HepG2 (cell line): ENCODE measurements around the gene GALNT10. TPM values are rescaled to one million over a fixed set of nuclear protein-coding genes. Genes with fewer than 3 reads are reported as not detected.

Experiments
- ARHGAP35 ChIP-seq: sonication (generic); formaldehyde crosslinking; IDR thresholded peaks from 2 replicates; pipeline ENCODE4 v1.9.0; 2022; ENCODE audit warnings: mild to moderate bottlenecking, inconsistent platforms, moderate library complexity, missing genetic modification reagents, borderline replicate concordance
- DNMT1 ChIP-seq: sonication (generic); formaldehyde crosslinking; IDR thresholded peaks from 2 replicates; pipeline ENCODE4 v1.5.1; 2020; ENCODE audit warnings: mild to moderate bottlenecking, missing genetic modification reagents
- EP300 ChIP-seq, 3 experiments: sonication (generic) in 1 of 3; formaldehyde crosslinking in 1 of 3; IDR thresholded peaks; 2 replicates each; pipeline versions ENCODE4 v1.5.1 to v1.6.1; 2011 to 2020; ENCODE audit warnings: low read depth in 2 of 3, low read length in 2 of 3, borderline replicate concordance in 1 of 3, improper control_type of control experiment in 1 of 3, mild to moderate bottlenecking in 1 of 3, missing genetic modification reagents in 1 of 3, moderate library complexity in 1 of 3
- FIP1L1 ChIP-seq: fragments of 200-400 bp; formaldehyde crosslinking; IDR thresholded peaks from 2 replicates; pipeline ENCODE4 v1.6.1; 2018; ENCODE audit warnings: low read depth, mild to moderate bottlenecking, low read length, moderate library complexity, borderline replicate concordance; ENCODE audit not compliant: insufficient read depth
- HHEX ChIP-seq: IDR thresholded peaks from 2 replicates; pipeline ENCODE4 v1.6.1; 2016; ENCODE audit warnings: control low read depth
- KDM6A ChIP-seq: IDR thresholded peaks from 2 replicates; pipeline ENCODE4 v1.6.1; 2016; ENCODE audit warnings: low read depth
- MAFF ChIP-seq: IDR thresholded peaks from 2 replicates; pipeline ENCODE4 v1.6.1; 2011; ENCODE audit warnings: low read depth, low read length, improper control_type of control experiment
- MAFG ChIP-seq: sonication (generic); formaldehyde crosslinking; IDR thresholded peaks from 2 replicates; pipeline ENCODE4 v1.5.1; 2020; ENCODE audit warnings: mild to moderate bottlenecking, missing genetic modification reagents
- MIXL1 ChIP-seq: IDR thresholded peaks from 2 replicates; pipeline ENCODE4 v1.6.1; 2016
- RXRB ChIP-seq: IDR thresholded peaks from 2 replicates; pipeline ENCODE4 v1.6.1; 2016; ENCODE audit warnings: borderline replicate concordance, missing genetic modification reagents, missing compliant biosample characterization
- SIX4 ChIP-seq: sonication (generic); formaldehyde crosslinking; IDR thresholded peaks from 2 replicates; pipeline ENCODE4 v1.4.0; 2020; ENCODE audit warnings: missing genetic modification reagents
- SP5 ChIP-seq: IDR thresholded peaks from 2 replicates; pipeline ENCODE4 v1.6.1; 2016; ENCODE audit warnings: low read depth, borderline replicate concordance
- ZKSCAN8 ChIP-seq: IDR thresholded peaks from 2 replicates; pipeline ENCODE4 v1.6.1; 2016; ENCODE audit warnings: borderline replicate concordance, missing genetic modification reagents, missing compliant biosample characterization
- ZNF614 ChIP-seq: IDR thresholded peaks from 2 replicates; pipeline ENCODE4 v1.6.1; 2018; ENCODE audit warnings: missing biosample characterization, missing genetic modification reagents, inconsistent platforms, borderline replicate concordance
- ZNF709 ChIP-seq: sonication (generic); formaldehyde crosslinking; IDR thresholded peaks from 2 replicates; pipeline ENCODE4 v1.5.0; 2020; ENCODE audit warnings: mild to moderate bottlenecking, missing genetic modification reagents
- ZSCAN9 ChIP-seq: IDR thresholded peaks from 2 replicates; pipeline ENCODE4 v1.6.1; 2016; ENCODE audit warnings: borderline replicate concordance
- polyA plus RNA-seq, 8 experiments: library from polyadenylated mRNA; depleted of rRNA in 3 of 8; stranded (reverse) in 7 of 8; unstranded in 1 of 8; fragments of >200 nt; fragmentation: Illumina TruSeq in 4 of 8; extraction: Trizol in 4 of 8; gene quantifications; 2 replicates each; pipeline versions ENCODE4 v1.2.1 to v1.2.3, GENCODE V29; 2011 to 2016; ENCODE audit warnings: low read depth in 4 of 8, missing spikeins in 1 of 8, mixed read lengths in 1 of 8; ENCODE audit not compliant: insufficient read depth in 1 of 8
- total RNA-seq, 5 experiments: library from RNA; depleted of rRNA; stranded (reverse); fragments of >200 nt; fragmentation: Illumina TruSeq; extraction: Trizol; gene quantifications; 2 replicates each; pipeline ENCODE4 v1.2.3, GENCODE V29; 2016; ENCODE audit warnings: low read depth in 1 of 5
- TF ChIP-seq, protein P1 (sequence below), 2 experiments: IDR thresholded peaks; 2 replicates each; pipeline ENCODE4 v1.6.1; 2011 to 2012; ENCODE audit warnings: low read length in 2 of 2, borderline replicate concordance in 1 of 2, low read depth in 1 of 2, mild to moderate bottlenecking in 1 of 2, moderate library complexity in 1 of 2
- TF ChIP-seq, protein P2 (sequence below): IDR thresholded peaks from 2 replicates; pipeline ENCODE4 v1.6.1; 2016
- TF ChIP-seq, protein P3 (sequence below): sonication (generic); formaldehyde crosslinking; IDR thresholded peaks from 2 replicates; pipeline ENCODE4 v1.4.0; 2020; ENCODE audit warnings: missing genetic modification reagents
- TF ChIP-seq, protein P4 (sequence below): sonication (generic); formaldehyde crosslinking; IDR thresholded peaks from 2 replicates; pipeline ENCODE4 v1.4.0; 2020; ENCODE audit warnings: mild to moderate bottlenecking, missing genetic modification reagents
- TF ChIP-seq, protein P5 (sequence below): IDR thresholded peaks from 2 replicates; pipeline ENCODE4 v1.6.1; 2012; ENCODE audit warnings: low read depth, low read length, improper control_type of control experiment

The GALNT10 gene
- total and polyA plus RNA-seq, 2 of the 13 experiments (the other 11 are each of a cell fraction or from before 2014, with no cell fraction given): 8.1 to 11.2 TPM

DNA sequence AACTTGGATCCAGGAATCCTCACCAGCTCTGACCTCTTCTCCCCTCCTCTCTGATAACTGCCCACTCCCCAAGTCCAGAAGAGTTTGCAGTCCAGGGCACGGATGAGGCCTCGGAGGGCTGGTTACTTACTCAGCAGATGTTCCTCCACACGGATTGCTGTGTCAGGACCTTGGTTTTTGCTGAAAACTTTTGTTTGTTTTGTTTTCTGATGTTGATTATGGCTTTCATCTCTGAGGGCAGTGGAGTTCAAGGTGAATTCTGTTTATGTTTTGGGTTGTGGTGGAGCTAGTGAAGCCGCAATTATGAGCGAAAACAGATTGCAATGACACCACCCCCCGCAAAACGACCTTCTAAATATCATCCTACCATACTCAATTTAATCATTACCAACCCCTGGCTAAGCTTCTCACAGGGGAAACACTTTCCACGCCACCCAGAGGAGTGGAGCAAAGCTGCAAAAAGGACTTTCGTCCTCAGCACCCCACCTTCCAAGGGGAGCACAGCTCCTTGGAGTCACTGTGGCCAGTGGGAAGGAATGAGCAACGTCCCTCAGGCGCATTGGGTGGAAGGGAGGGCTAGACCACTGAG lies 162.5 kb downstream of the GALNT10 start (continued):
- TF ChIP-seq, protein P1, sequence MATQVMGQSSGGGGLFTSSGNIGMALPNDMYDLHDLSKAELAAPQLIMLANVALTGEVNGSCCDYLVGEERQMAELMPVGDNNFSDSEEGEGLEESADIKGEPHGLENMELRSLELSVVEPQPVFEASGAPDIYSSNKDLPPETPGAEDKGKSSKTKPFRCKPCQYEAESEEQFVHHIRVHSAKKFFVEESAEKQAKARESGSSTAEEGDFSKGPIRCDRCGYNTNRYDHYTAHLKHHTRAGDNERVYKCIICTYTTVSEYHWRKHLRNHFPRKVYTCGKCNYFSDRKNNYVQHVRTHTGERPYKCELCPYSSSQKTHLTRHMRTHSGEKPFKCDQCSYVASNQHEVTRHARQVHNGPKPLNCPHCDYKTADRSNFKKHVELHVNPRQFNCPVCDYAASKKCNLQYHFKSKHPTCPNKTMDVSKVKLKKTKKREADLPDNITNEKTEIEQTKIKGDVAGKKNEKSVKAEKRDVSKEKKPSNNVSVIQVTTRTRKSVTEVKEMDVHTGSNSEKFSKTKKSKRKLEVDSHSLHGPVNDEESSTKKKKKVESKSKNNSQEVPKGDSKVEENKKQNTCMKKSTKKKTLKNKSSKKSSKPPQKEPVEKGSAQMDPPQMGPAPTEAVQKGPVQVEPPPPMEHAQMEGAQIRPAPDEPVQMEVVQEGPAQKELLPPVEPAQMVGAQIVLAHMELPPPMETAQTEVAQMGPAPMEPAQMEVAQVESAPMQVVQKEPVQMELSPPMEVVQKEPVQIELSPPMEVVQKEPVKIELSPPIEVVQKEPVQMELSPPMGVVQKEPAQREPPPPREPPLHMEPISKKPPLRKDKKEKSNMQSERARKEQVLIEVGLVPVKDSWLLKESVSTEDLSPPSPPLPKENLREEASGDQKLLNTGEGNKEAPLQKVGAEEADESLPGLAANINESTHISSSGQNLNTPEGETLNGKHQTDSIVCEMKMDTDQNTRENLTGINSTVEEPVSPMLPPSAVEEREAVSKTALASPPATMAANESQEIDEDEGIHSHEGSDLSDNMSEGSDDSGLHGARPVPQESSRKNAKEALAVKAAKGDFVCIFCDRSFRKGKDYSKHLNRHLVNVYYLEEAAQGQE (IDR thresholded peaks at IDR 0.05; ENCODE audit: borderline replicate concordance in 1 of 2, low read depth in 1 of 2, low read length in 2 of 2): peak in 1 of 2 experiments; percentile 35; a peak in 1 of 4 replicates
- TF ChIP-seq DNMT1 (no peak), MIXL1 (CRISPR knock-in tag) (peak; percentile 74), SIX4 (CRISPR knock-in tag) (no peak), SP5 (peak; percentile 36; the same call in 1 of the 2 replicates), HHEX (CRISPR knock-in tag) (peak; percentile 52), ARHGAP35 (no peak), MAFF (peak; percentile 94), MAFG (peak; percentile 91), FIP1L1 (no peak), ZNF614 (CRISPR knock-in tag) (peak; percentile 54; the same call in 1 of the 2 replicates), ZKSCAN8 (CRISPR knock-in tag) (0 out of 2 replicates have a peak, but pooled peaks have one; percentile 35), ZNF709 (CRISPR knock-in tag) (0 out of 2 replicates have a peak, but pooled peaks have one; percentile 27), ZSCAN9 (CRISPR knock-in tag) (0 out of 2 replicates have a peak, but pooled peaks have one; percentile 49), RXRB (CRISPR knock-in tag) (peak; percentile 96), KDM6A (CRISPR knock-in tag) (0 out of 2 replicates have a peak, but pooled peaks have one; percentile 33), EP300 (IDR thresholded peaks at IDR 0.05; ENCODE audit: low read depth in 2 of 2, low read length in 2 of 2) (peak in 1 of 2 experiments; percentile 78; a peak in 2 of 4 replicates), EP300 (CRISPR knock-in tag; IDR thresholded peaks at IDR 0.05; ENCODE audit: borderline replicate concordance) (peak; percentile 73; the same call in 1 of the 2 replicates)
- TF ChIP-seq, protein P2, sequence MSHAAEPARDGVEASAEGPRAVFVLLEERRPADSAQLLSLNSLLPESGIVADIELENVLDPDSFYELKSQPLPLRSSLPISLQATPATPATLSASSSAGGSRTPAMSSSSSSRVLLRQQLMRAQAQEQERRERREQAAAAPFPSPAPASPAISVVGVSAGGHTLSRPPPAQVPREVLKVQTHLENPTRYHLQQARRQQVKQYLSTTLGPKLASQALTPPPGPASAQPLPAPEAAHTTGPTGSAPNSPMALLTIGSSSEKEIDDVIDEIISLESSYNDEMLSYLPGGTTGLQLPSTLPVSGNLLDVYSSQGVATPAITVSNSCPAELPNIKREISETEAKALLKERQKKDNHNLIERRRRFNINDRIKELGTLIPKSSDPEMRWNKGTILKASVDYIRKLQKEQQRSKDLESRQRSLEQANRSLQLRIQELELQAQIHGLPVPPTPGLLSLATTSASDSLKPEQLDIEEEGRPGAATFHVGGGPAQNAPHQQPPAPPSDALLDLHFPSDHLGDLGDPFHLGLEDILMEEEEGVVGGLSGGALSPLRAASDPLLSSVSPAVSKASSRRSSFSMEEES (CRISPR knock-in tag): 0 out of 2 replicates have a peak, but pooled peaks have one; percentile 41
- TF ChIP-seq, protein P3, sequence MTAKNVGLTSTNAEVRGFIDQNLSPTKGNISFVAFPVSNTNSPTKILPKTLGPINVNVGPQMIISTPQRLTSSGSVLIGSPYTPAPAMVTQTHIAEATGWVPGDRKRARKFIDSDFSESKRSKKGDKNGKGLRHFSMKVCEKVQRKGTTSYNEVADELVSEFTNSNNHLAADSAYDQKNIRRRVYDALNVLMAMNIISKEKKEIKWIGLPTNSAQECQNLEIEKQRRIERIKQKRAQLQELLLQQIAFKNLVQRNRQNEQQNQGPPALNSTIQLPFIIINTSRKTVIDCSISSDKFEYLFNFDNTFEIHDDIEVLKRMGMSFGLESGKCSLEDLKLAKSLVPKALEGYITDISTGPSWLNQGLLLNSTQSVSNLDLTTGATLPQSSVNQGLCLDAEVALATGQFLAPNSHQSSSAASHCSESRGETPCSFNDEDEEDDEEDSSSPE (CRISPR knock-in tag): no peak
- TF ChIP-seq, protein P4, sequence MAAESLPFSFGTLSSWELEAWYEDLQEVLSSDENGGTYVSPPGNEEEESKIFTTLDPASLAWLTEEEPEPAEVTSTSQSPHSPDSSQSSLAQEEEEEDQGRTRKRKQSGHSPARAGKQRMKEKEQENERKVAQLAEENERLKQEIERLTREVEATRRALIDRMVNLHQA (CRISPR knock-in tag): no peak
- TF ChIP-seq, protein P5, sequence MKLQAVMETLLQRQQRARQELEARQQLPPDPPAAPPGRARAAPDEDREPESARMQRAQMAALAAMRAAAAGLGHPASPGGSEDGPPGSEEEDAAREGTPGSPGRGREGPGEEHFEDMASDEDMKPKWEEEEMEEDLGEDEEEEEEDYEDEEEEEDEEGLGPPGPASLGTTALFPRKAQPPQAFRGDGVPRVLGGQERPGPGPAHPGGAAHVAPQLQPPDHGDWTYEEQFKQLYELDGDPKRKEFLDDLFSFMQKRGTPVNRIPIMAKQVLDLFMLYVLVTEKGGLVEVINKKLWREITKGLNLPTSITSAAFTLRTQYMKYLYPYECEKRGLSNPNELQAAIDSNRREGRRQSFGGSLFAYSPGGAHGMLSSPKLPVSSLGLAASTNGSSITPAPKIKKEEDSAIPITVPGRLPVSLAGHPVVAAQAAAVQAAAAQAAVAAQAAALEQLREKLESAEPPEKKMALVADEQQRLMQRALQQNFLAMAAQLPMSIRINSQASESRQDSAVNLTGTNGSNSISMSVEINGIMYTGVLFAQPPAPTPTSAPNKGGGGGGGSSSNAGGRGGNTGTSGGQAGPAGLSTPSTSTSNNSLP: peak; percentile 59; the same call in 1 of the 2 replicates
